GM23248 (cell line): ENCODE data around the gene SDF2L1. TPM values are rescaled to one million over a fixed set of nuclear protein-coding genes. Genes with fewer than 3 reads are reported as not detected.

Experiments
- DNase-seq: peaks from one replicate; pipeline ENCODE4 v3.0.0-alpha.2; 2015
- H2AFZ ChIP-seq: fragments of 200-600 bp; sonication (generic); 2 replicates; pipeline ENCODE4 v1.6.1; 2016; ENCODE audit warnings: antibody characterized with exemption
- H3F3A ChIP-seq: fragments of 200-600 bp; sonication (generic); 2 replicates; pipeline ENCODE4 v1.6.1; 2016; ENCODE audit warnings: mild to moderate bottlenecking, antibody characterized with exemption, mixed run types; ENCODE audit not compliant: insufficient read depth
- H3K27ac ChIP-seq: fragments of 200-600 bp; sonication (generic); 2 replicates; pipeline ENCODE4 v1.5.1; 2016; ENCODE audit warnings: mild to moderate bottlenecking
- H3K27me3 ChIP-seq: fragments of 200-600 bp; sonication (generic); replicated peaks from 2 replicates; pipeline ENCODE4 v1.6.1; 2016; ENCODE audit warnings: mild to moderate bottlenecking; ENCODE audit not compliant: insufficient read depth
- H3K36me3 ChIP-seq: fragments of 200-600 bp; sonication (generic); 2 replicates; pipeline ENCODE4 v1.6.1; 2016; ENCODE audit warnings: low read depth, mild to moderate bottlenecking
- H3K4me1 ChIP-seq: fragments of 200-600 bp; sonication (generic); 2 replicates; pipeline ENCODE4 v1.6.1; 2016; ENCODE audit warnings: mild to moderate bottlenecking; ENCODE audit not compliant: insufficient read depth
- H3K4me2 ChIP-seq: fragments of 200-600 bp; sonication (generic); one replicate; pipeline ENCODE4 v1.6.1; 2016; ENCODE audit warnings: mild to moderate bottlenecking; ENCODE audit not compliant: unreplicated experiment
- H3K4me3 ChIP-seq: fragments of 200-600 bp; sonication (generic); 2 replicates; pipeline ENCODE4 v1.5.1; 2016; ENCODE audit warnings: mild to moderate bottlenecking
- H3K79me2 ChIP-seq: fragments of 200-600 bp; sonication (generic); 2 replicates; pipeline ENCODE4 v1.6.1; 2016; ENCODE audit warnings: mild to moderate bottlenecking; ENCODE audit not compliant: insufficient read depth
- H3K9ac ChIP-seq: fragments of 200-600 bp; sonication (generic); 2 replicates; pipeline ENCODE4 v1.6.1; 2016; ENCODE audit warnings: mild to moderate bottlenecking
- H3K9me2 ChIP-seq: fragments of 200-600 bp; sonication (generic); 2 replicates; pipeline ENCODE4 v1.6.1; 2016; ENCODE audit warnings: mixed run types, mild to moderate bottlenecking, moderate library complexity; ENCODE audit not compliant: insufficient read depth
- H3K9me3 ChIP-seq: fragments of 200-600 bp; sonication (generic); one replicate; pipeline ENCODE4 v1.6.1; 2017; ENCODE audit warnings: low read depth
- H4K20me1 ChIP-seq: fragments of 200-600 bp; sonication (generic); 2 replicates; pipeline ENCODE4 v1.6.0; 2016; ENCODE audit not compliant: insufficient read depth
- EZH2 ChIP-seq: fragments of 200-600 bp; sonication (generic); IDR thresholded peaks from 2 replicates; pipeline ENCODE4 v1.6.1; 2018; ENCODE audit warnings: antibody characterized with exemption, mild to moderate bottlenecking; ENCODE audit not compliant: insufficient read depth, poor library complexity, severe bottlenecking
- EZH2phosphoT487 ChIP-seq: fragments of 200-600 bp; sonication (generic); IDR thresholded peaks from 2 replicates; pipeline ENCODE4 v1.6.1; 2018; ENCODE audit warnings: antibody characterized with exemption, moderate library complexity, mild to moderate bottlenecking, low read depth; ENCODE audit not compliant: insufficient read depth
- WGBS, 2 experiments: methylation state at CpG; one replicate each; pipeline ENCODE4 v1.1.6; 2015 to 2017; ENCODE audit warnings: low lambda C conversion rate in 2 of 2, low coverage in 1 of 2; ENCODE audit errors: missing lambda C conversion rate in 2 of 2; 5-methylcytosine and 5-hydroxymethylcytosine counted together
- in situ Hi-C: fragments of 300-500 bp; cut with MboI; formaldehyde crosslinking; loops from 2 replicates; pipeline ENCODE4 v1.15.0; 2020
- polyA plus RNA-seq: library from polyadenylated mRNA; unstranded; fragments of >200 nt; fragmentation: Nextera tagmentation; extraction: Ambion mirVana; gene quantifications from 2 replicates; pipeline ENCODE4 v1.2.1, GENCODE V29; 2016
- total RNA-seq: library from RNA; depleted of rRNA; stranded (reverse); fragments of >200 nt; shearing (Covaris generic); gene quantifications from 2 replicates; pipeline ENCODE4 v1.2.3, GENCODE V29; 2014

SDF2L1 gene
- total and polyA plus RNA-seq, 2 experiments from 2014 or later, result 33.9 to 37.2 TPM

- no peaks in the 10 kb centered on the region for H3K9me3 ChIP-seq
- H3K4me3 ChIP-seq, result no peak overlapping the region
- H3F3A ChIP-seq, result no peaks in the 10 kb centered on the region
- H2AFZ ChIP-seq, result no peak overlapping the region
- H3K36me3 ChIP-seq, result peaks cover 17% of the 10 kb centered on the region; the same call in 1 of the 2 replicates
- in situ Hi-C loops, result no loop called here
- no peak for DNase-seq
- H3K4me1 ChIP-seq, result 0 out of 2 replicates have a peak, but pooled peaks cover 8% of the 10 kb centered on the region
- H4K20me1 ChIP-seq, result no peaks in the 10 kb centered on the region
- no peak overlapping the region for H3K4me2 ChIP-seq
- no peaks in the 10 kb centered on the region for H3K27me3 ChIP-seq
- 95 to 96% methylated on average over 9 of the region's 9 CpGs for WGBS, 2 experiments
- TF ChIP-seq EZH2, result no peak
- TF ChIP-seq EZH2phosphoT487, result no peak
- peaks cover 42% of the 10 kb centered on the region for H3K79me2 ChIP-seq
- H3K27ac ChIP-seq, result no peak overlapping the region
- no peak overlapping the region for H3K9ac ChIP-seq
- H3K9me2 ChIP-seq, result no peaks in the 10 kb centered on the region
Observed at GRCh38 chr22:21669026-21669425, 26.9 kb downstream of the SDF2L1 start.

- Histone ChIP-seq H3K4me2 (no peak overlapping the region), H3K4me3 (no peak overlapping the region), H3F3A (no peaks in the 10 kb centered on the region), H3K9me3 (no peaks in the 10 kb centered on the region), H3K27me3 (no peaks in the 10 kb centered on the region), H3K9ac (no peak overlapping the region), H3K9me2 (no peaks in the 10 kb centered on the region), H3K4me1 (0 out of 2 replicates have a peak, but pooled peaks cover 3% of the 10 kb centered on the region), H4K20me1 (no peaks in the 10 kb centered on the region), H3K36me3 (peaks cover 20% of the 10 kb centered on the region; the same call in 1 of the 2 replicates), H2AFZ (no peak overlapping the region), H3K79me2 (peaks cover 32% of the 10 kb centered on the region), H3K27ac (no peak overlapping the region)
- 71 to 82% methylated on average over 6 of the region's 6 CpGs for WGBS, 2 experiments
- DNase-seq, result no peak
- in situ Hi-C loops, result no loop called here
- TF ChIP-seq EZH2phosphoT487 (no peak), EZH2 (no peak)
Observed at GRCh38 chr22:21672107-21672629, 30.1 kb downstream of the SDF2L1 start.

- H3F3A ChIP-seq, result no peaks in the 10 kb centered on the region
- no peak overlapping the region for H2AFZ ChIP-seq
- TF ChIP-seq EZH2 (no peak), EZH2phosphoT487 (no peak)
- no peaks in the 10 kb centered on the region for H3K9me3 ChIP-seq
- H4K20me1 ChIP-seq, result no peaks in the 10 kb centered on the region
- no peaks in the 10 kb centered on the region for H3K27me3 ChIP-seq
- H3K27ac ChIP-seq, result no peak overlapping the region
- no peaks in the 10 kb centered on the region for H3K4me1 ChIP-seq
- no peak for DNase-seq
- no peak overlapping the region for H3K9ac ChIP-seq
- 96 to 97% methylated on average over 11 to 12 of the region's 12 CpGs for WGBS, 2 experiments
- peaks cover 19% of the 10 kb centered on the region; the same call in 1 of the 2 replicates for H3K79me2 ChIP-seq
- no peaks in the 10 kb centered on the region for H3K9me2 ChIP-seq
- H3K4me3 ChIP-seq, result no peak overlapping the region
- peaks cover 20% of the 10 kb centered on the region; the same call in 1 of the 2 replicates for H3K36me3 ChIP-seq
- in situ Hi-C loops, result no loop called here
- H3K4me2 ChIP-seq, result no peak overlapping the region
Observed at GRCh38 chr22:21673534-21674321, 31.6 kb downstream of the SDF2L1 start.

GRCh38 chr22:21674638-21675245 is 32.6 kb downstream of the SDF2L1 start:
- Histone ChIP-seq H3K4me2 (no peak overlapping the region), H3K9me2 (no peaks in the 10 kb centered on the region), H2AFZ (no peak overlapping the region), H3K9me3 (no peaks in the 10 kb centered on the region), H3K27ac (no peak overlapping the region), H3K36me3 (peaks cover 20% of the 10 kb centered on the region; the same call in 1 of the 2 replicates), H3K9ac (no peak overlapping the region), H3K79me2 (peaks cover 10% of the 10 kb centered on the region; the same call in 1 of the 2 replicates), H3K4me1 (no peaks in the 10 kb centered on the region), H3F3A (no peaks in the 10 kb centered on the region), H3K4me3 (no peak overlapping the region), H3K27me3 (no peaks in the 10 kb centered on the region), H4K20me1 (no peaks in the 10 kb centered on the region)
- in situ Hi-C loops, result no loop called here
- TF ChIP-seq EZH2 (no peak), EZH2phosphoT487 (no peak)
- DNase-seq, result no peak
- whole genome bisulfite sequencing, 2 experiments, result 89 to 90% methylated on average over 12 of the region's 12 CpGs
